Lower lobe of right lung (tissue), 2 donors: Measurements from ENCODE around the gene OTOG. TPM values are rescaled to one million over a fixed set of nuclear protein-coding genes. Genes with fewer than 3 reads are reported as not detected.

Experiments
- ATAC-seq, 2 donors: fragments of 200-7000 bp; cut with Tn5 transposase; one replicate each; pipeline ENCODE4 v1.9.1; 2020 to 2022; ENCODE audit warnings: mild to moderate bottlenecking in 2 of 2, moderate library complexity in 2 of 2
- DNase-seq: peaks from one replicate; pipeline ENCODE4 v3.0.0-alpha.2; 2020
- H3K27ac ChIP-seq: fragments of 200-600 bp; one replicate; pipeline ENCODE4 v1.8.0; 2022
- H3K27me3 ChIP-seq: fragments of 200-600 bp; one replicate; pipeline ENCODE4 v1.8.0; 2022; ENCODE audit warnings: low read depth
- H3K36me3 ChIP-seq: fragments of 200-600 bp; one replicate; pipeline ENCODE4 v1.8.0; 2022; ENCODE audit warnings: mild to moderate bottlenecking
- H3K4me1 ChIP-seq: fragments of 200-600 bp; one replicate; pipeline ENCODE4 v1.8.0; 2022
- H3K4me3 ChIP-seq: fragments of 200-600 bp; one replicate; pipeline ENCODE4 v1.8.0; 2022; ENCODE audit warnings: mild to moderate bottlenecking
- H3K9me3 ChIP-seq: fragments of 200-600 bp; one replicate; pipeline ENCODE4 v1.8.0; 2022
- intact Hi-C: fragments of 100-400 bp; cut with DNase I; formaldehyde crosslinking; loops from one replicate; pipeline ENCODE4 v1.11.0; 2022
- total RNA-seq: library from RNA; stranded (reverse); fragmentation: NEBNext Ultra II Directional; extraction: Animal tissue kit (Norgen Biotek cat#: 25700); gene quantifications from one replicate; pipeline ENCODE4 v1.2.1, GENCODE V29; 2021
- TF ChIP-seq, protein P1 (sequence below): fragments of 200-600 bp; IDR thresholded peaks from one replicate; pipeline ENCODE4 v1.8.0; 2022; ENCODE audit warnings: antibody characterized with exemption, mild to moderate bottlenecking
- donor health status: DM: no; HTN: yes; CAD: no; lungs with severe emphysema.

Gene OTOG
- total RNA-seq, 1 donor from 2014 or later = not detected

GRCh38 chr11:17508306-17508705 lies 38.8 kb upstream of the OTOG start:
- TF ChIP-seq, protein P1, sequence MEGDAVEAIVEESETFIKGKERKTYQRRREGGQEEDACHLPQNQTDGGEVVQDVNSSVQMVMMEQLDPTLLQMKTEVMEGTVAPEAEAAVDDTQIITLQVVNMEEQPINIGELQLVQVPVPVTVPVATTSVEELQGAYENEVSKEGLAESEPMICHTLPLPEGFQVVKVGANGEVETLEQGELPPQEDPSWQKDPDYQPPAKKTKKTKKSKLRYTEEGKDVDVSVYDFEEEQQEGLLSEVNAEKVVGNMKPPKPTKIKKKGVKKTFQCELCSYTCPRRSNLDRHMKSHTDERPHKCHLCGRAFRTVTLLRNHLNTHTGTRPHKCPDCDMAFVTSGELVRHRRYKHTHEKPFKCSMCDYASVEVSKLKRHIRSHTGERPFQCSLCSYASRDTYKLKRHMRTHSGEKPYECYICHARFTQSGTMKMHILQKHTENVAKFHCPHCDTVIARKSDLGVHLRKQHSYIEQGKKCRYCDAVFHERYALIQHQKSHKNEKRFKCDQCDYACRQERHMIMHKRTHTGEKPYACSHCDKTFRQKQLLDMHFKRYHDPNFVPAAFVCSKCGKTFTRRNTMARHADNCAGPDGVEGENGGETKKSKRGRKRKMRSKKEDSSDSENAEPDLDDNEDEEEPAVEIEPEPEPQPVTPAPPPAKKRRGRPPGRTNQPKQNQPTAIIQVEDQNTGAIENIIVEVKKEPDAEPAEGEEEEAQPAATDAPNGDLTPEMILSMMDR = no peak
- intact Hi-C loops = no loop called here
- no peak overlapping the region for H3K27ac ChIP-seq
- no peaks in the 10 kb centered on the region for H3K36me3 ChIP-seq
- no peak for ATAC-seq
- DNase-seq = no peak
- no peaks in the 10 kb centered on the region for H3K4me1 ChIP-seq
- no peaks in the 10 kb centered on the region for H3K9me3 ChIP-seq
- H3K27me3 ChIP-seq = no peaks in the 10 kb centered on the region
- H3K4me3 ChIP-seq = no peak overlapping the region

GRCh38 chr11:17508791-17509190 lies 38.3 kb upstream of the OTOG start:
- ATAC-seq = no peak
- intact Hi-C loops = no loop called here
- DNase-seq = no peak
- no peaks in the 10 kb centered on the region for H3K9me3 ChIP-seq
- no peaks in the 10 kb centered on the region for H3K36me3 ChIP-seq
- no peaks in the 10 kb centered on the region for H3K4me1 ChIP-seq
- no peaks in the 10 kb centered on the region for H3K27me3 ChIP-seq
- no peak overlapping the region for H3K27ac ChIP-seq
- H3K4me3 ChIP-seq = no peak overlapping the region
- TF ChIP-seq, protein P1 = no peak

DNA sequence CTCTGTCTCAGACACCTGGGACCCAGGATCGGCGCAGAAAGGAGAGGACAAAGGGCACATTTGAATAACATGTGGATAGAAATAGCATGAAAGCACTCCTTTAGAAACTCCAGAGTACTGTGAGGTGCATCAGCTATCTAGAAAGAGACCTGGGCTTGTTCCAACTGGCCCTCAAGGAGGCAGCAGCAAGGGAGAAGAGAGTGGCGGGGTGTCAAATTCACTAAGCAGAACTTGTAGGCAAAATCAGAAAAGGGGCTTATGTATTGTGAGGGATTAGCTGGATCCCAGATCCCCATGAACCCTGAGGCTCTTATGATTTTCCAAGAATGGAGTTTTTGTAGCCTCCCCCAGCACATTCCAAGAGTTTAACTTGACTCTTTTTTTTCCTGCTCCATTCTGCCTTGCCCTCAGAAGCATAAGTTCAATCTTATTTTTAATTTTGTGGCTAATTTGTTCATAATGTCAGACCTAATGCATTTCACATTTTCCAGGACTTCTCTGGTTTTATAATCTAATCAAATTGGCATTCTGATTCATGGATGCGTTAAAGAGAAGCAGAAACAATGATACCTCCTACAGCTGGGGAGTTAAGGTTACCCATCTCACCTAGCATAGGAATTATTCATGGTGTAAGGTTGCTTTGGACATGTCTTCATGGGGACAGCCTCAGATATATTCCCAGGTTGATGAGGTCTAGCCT lies 36.4 kb upstream of the OTOG start:
- intact Hi-C loops = no loop called here
- Histone ChIP-seq H3K9me3 (no peaks in the 10 kb centered on the region), H3K27ac (no peak overlapping the region), H3K27me3 (no peaks in the 10 kb centered on the region), H3K4me1 (no peaks in the 10 kb centered on the region), H3K4me3 (no peak overlapping the region), H3K36me3 (no peaks in the 10 kb centered on the region)
- ATAC-seq (no peak), DNase-seq (no peak)
- TF ChIP-seq, protein P1 = no peak

DNA sequence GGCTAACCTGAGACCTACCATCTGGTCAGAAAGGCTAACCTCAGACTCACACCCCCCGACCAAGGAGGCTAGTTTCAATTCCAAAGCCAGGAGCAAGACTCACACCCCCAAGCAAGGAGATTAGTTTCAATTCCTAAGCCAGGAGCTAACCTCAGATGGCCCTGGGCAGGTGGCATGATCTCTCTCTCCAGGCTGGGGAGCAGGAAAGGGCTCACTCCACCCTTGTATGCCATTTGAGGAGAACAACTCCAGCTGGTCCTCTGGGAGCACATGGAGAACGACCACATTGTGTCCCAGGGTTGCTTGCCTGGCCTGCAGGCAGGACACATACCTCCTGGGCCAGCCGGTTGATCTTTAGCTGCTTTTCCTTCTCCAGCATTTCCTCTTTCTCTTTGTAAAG lies 35.5 kb upstream of the OTOG start:
- Histone ChIP-seq H3K4me1 (no peaks in the 10 kb centered on the region), H3K27ac (no peak overlapping the region), H3K4me3 (no peak overlapping the region), H3K36me3 (no peaks in the 10 kb centered on the region), H3K27me3 (no peaks in the 10 kb centered on the region), H3K9me3 (no peaks in the 10 kb centered on the region)
- DNase-seq (no peak), ATAC-seq (no peak)
- TF ChIP-seq, protein P1 = no peak
- intact Hi-C loops = no loop called here

- H3K4me1 ChIP-seq = no peaks in the 10 kb centered on the region
- no peaks in the 10 kb centered on the region for H3K27me3 ChIP-seq
- no peak overlapping the region for H3K4me3 ChIP-seq
- TF ChIP-seq, protein P1 = no peak
- intact Hi-C loops = no loop called here
- DNase-seq (no peak), ATAC-seq (no peak)
- no peak overlapping the region for H3K27ac ChIP-seq
- H3K36me3 ChIP-seq = no peaks in the 10 kb centered on the region
- H3K9me3 ChIP-seq = no peaks in the 10 kb centered on the region
Measured at GRCh38 chr11:17512101-17512500, 35.0 kb upstream of the OTOG start.
